K562 (cell line): ENCODE results near the gene SIRPG. TPM values are rescaled to one million over a fixed set of nuclear protein-coding genes. Genes with fewer than 3 reads are reported as not detected.

Experiments
- ATAC-seq: fragments of 200-7000 bp; cut with Tn5 transposase; 3 replicates; pipeline ENCODE4 v1.9.1; 2020; ENCODE audit warnings: moderate library complexity
- BruUV-seq: library from RNA; stranded (reverse); fragments of 400-500 nt; replicated peaks from 2 replicates; lab custom pipeline; 2021; lab: Mats Ljungman, UMichigan
- CTCF ChIA-PET: fragments of 300-600 bp; formaldehyde crosslinking; extraction: SDS; loops from one replicate; lab custom pipeline; 2021; ENCODE audit warnings: low intra/inter-chr PET ratio; lab: Yijun Ruan, JAX
- POLR2A ChIA-PET: fragments of 300-600, 350-650 bp; sonication (Branson Sonifier 250); formaldehyde crosslinking; extraction: SDS; loops from one replicate; lab custom pipeline; 2021; ENCODE audit warnings: antibody characterized with exemption, inconsistent platforms; lab: Yijun Ruan, JAX
- DNase-seq, 4 experiments: peaks; one replicate each; pipeline versions ENCODE4 v3.0.0 to v3.0.0-alpha.2; 2011 to 2018; ENCODE audit warnings: low spot score in 3 of 4, mixed read lengths in 3 of 4; ENCODE audit errors: extremely low read depth in 1 of 4
- FAIRE-seq: peaks from 2 replicates; lab custom pipeline; 2011; peaks lifted over from hg19 to GRCh38; lab: Jason Lieb, UNC
- H2AFZ ChIP-seq: 2 replicates; pipeline ENCODE4 v1.6.0; 2011; ENCODE audit warnings: low read depth, low read length, control low read depth, inconsistent platforms
- H3K27ac ChIP-seq: fragments of 200-600 bp; 3 replicates; pipeline ENCODE4 v1.8.0; 2011; ENCODE audit warnings: low read depth, mild to moderate bottlenecking, control low read depth, inconsistent platforms, low read length, moderate library complexity, mixed read lengths; ENCODE audit errors: extremely low read depth
- H3K27me3 ChIP-seq, 2 experiments: fragments of 300-600 bp in 1 of 2; 2 replicates in 1 of 2; 3 replicates in 1 of 2; pipeline versions ENCODE4 v1.6.0 to v1.8.0; 2011; ENCODE audit warnings: inconsistent platforms in 2 of 2, low read length in 2 of 2, mild to moderate bottlenecking in 1 of 2, mixed read lengths in 1 of 2, moderate library complexity in 1 of 2; ENCODE audit not compliant: control insufficient read depth in 2 of 2, insufficient read depth in 2 of 2
- H3K36me3 ChIP-seq: fragments of 300-600 bp; 3 replicates; pipeline ENCODE4 v1.8.0; 2011; ENCODE audit warnings: mild to moderate bottlenecking, low read length, inconsistent platforms; ENCODE audit not compliant: control insufficient read depth, insufficient read depth
- H3K4me1 ChIP-seq, 2 experiments: fragments of 200-600 bp in 1 of 2; replicated peaks in 1 of 2; 2 replicates in 1 of 2; 3 replicates in 1 of 2; pipeline versions ENCODE4 v1.5.1 to v1.8.0; 2011; ENCODE audit warnings: inconsistent platforms in 2 of 2, low read length in 2 of 2, mild to moderate bottlenecking in 1 of 2, mixed read lengths in 1 of 2, moderate library complexity in 1 of 2; ENCODE audit not compliant: control insufficient read depth in 2 of 2, insufficient read depth in 2 of 2
- H3K4me2 ChIP-seq: 2 replicates; pipeline ENCODE4 v1.6.1; 2011; ENCODE audit warnings: low read length, control low read depth, inconsistent platforms, mixed read lengths; ENCODE audit not compliant: insufficient read depth
- H3K4me3 ChIP-seq: fragments of 200-600 bp; sonication (generic), shearing (Covaris generic); 2 replicates; pipeline ENCODE4 v1.5.1; 2016; ENCODE audit warnings: control low read depth, inconsistent platforms
- H3K79me2 ChIP-seq: fragments of 200-600 bp; 3 replicates; pipeline ENCODE4 v1.8.0; 2011; ENCODE audit warnings: low read length, inconsistent platforms; ENCODE audit not compliant: control insufficient read depth, insufficient read depth
- H3K9ac ChIP-seq, 2 experiments: 2 replicates each; pipeline versions ENCODE4 v1.6.0 to v1.6.1; 2011; ENCODE audit warnings: low read depth in 2 of 2, low read length in 2 of 2, control low read depth in 1 of 2, inconsistent platforms in 1 of 2, mild to moderate bottlenecking in 1 of 2, mixed read lengths in 1 of 2; ENCODE audit not compliant: insufficient read depth in 1 of 2
- H3K9me1 ChIP-seq: one replicate; pipeline ENCODE4 v1.6.0; 2011; ENCODE audit warnings: inconsistent platforms, mild to moderate bottlenecking, low read length, moderate library complexity; ENCODE audit not compliant: control insufficient read depth, insufficient read depth
- H3K9me3 ChIP-seq: replicated peaks from 2 replicates; pipeline ENCODE4 v1.5.1; 2011; ENCODE audit warnings: low read depth, low read length, inconsistent platforms; ENCODE audit not compliant: control insufficient read depth, insufficient read depth
- H4K20me1 ChIP-seq: replicated peaks from 2 replicates; pipeline ENCODE4 v1.6.1; 2011; ENCODE audit warnings: low read length, inconsistent platforms, mixed read lengths; ENCODE audit not compliant: control insufficient read depth, insufficient read depth
- COPS2 ChIP-seq: fragments of 450-650 bp; conservative IDR thresholded peaks from 2 replicates; pipeline ENCODE4 v1.6.1; 2016; ENCODE audit warnings: mild to moderate bottlenecking, moderate library complexity
- HDAC6 ChIP-seq: IDR thresholded peaks from 2 replicates; pipeline ENCODE4 v1.6.1; 2012; ENCODE audit warnings: low read depth, mild to moderate bottlenecking, control low read depth, inconsistent platforms, low read length, moderate library complexity
- HOXB6 ChIP-seq: fragments of 250-450 bp; sonication (Bioruptor Pico); IDR thresholded peaks from 2 replicates; pipeline ENCODE4 v1.5.1; 2022; ENCODE audit warnings: mild to moderate bottlenecking, borderline replicate concordance
- MCM7 ChIP-seq, 2 experiments: fragments of 450-650 bp; IDR thresholded peaks; 2 replicates each; pipeline ENCODE4 v1.6.1; 2016 to 2018
- NEUROD1 ChIP-seq: fragments of 150-350 bp; IDR thresholded peaks from 2 replicates; pipeline ENCODE4 v1.6.1; 2014; ENCODE audit warnings: borderline replicate concordance, low read length, low read depth; ENCODE audit not compliant: partially characterized antibody
- NFE2L1 ChIP-seq: fragments of 450-650 bp; IDR thresholded peaks from 2 replicates; pipeline ENCODE4 v1.6.1; 2016; ENCODE audit warnings: missing genetic modification characterization, low read depth, mild to moderate bottlenecking, missing compliant biosample characterization, moderate library complexity, borderline replicate concordance
- RAD51 ChIP-seq: fragments of 450-650 bp; IDR thresholded peaks from 2 replicates; pipeline ENCODE4 v1.7.1; 2016; ENCODE audit warnings: low read depth, mild to moderate bottlenecking, borderline replicate concordance
- SMAD2 ChIP-seq: fragments of 150-350 bp; IDR thresholded peaks from 2 replicates; pipeline ENCODE4 v1.6.1; 2014; ENCODE audit warnings: low read depth, mild to moderate bottlenecking, low read length
- SMARCE1 ChIP-seq: fragments of 450-650 bp; IDR thresholded peaks from 2 replicates; pipeline ENCODE4 v1.7.1; 2016; ENCODE audit warnings: mild to moderate bottlenecking
- TGIF2 ChIP-seq: sonication (generic); formaldehyde crosslinking; IDR thresholded peaks from 2 replicates; pipeline ENCODE4 v1.8.1; 2022; ENCODE audit warnings: mild to moderate bottlenecking, missing genetic modification reagents, moderate library complexity
- ZC3H4 ChIP-seq: sonication (generic); formaldehyde crosslinking; IDR thresholded peaks from 2 replicates; pipeline ENCODE4 v1.9.0; 2021; ENCODE audit warnings: missing genetic modification reagents, borderline replicate concordance
- ZNF140 ChIP-seq: fragments of 250-450 bp; sonication (Bioruptor Pico); IDR thresholded peaks from 2 replicates; pipeline ENCODE4 v1.8.0; 2021; ENCODE audit warnings: moderate library complexity, mild to moderate bottlenecking, inconsistent platforms
- ZNF143 ChIP-seq: sonication (generic); formaldehyde crosslinking; IDR thresholded peaks from 2 replicates; pipeline ENCODE4 v1.9.0; 2022; ENCODE audit warnings: mild to moderate bottlenecking, missing genetic modification reagents
- ZNF165 ChIP-seq: fragments of 250-450 bp; sonication (Bioruptor Pico); IDR thresholded peaks from 2 replicates; pipeline ENCODE4 v1.4.0; 2020; ENCODE audit warnings: borderline replicate concordance
- ZNF217 ChIP-seq: sonication (generic); formaldehyde crosslinking; IDR thresholded peaks from 2 replicates; pipeline ENCODE4 v1.8.0; 2022; ENCODE audit warnings: mild to moderate bottlenecking, missing genetic modification reagents
- ZNF282 ChIP-seq: sonication (generic); formaldehyde crosslinking; IDR thresholded peaks from 2 replicates; pipeline ENCODE4 v1.8.1; 2023; ENCODE audit warnings: missing genetic modification reagents
- WGBS: fragments of 100-300 bp; shearing (Covaris generic); methylation state at CpG from one replicate; pipeline ENCODE4 v1.1.6; 2016; ENCODE audit warnings: low coverage, mixed read lengths; ENCODE audit not compliant: insufficient coverage; ENCODE audit errors: missing lambda C conversion rate; 5-methylcytosine and 5-hydroxymethylcytosine counted together
- in situ Hi-C: fragments of 300-500 bp; cut with MboI; formaldehyde crosslinking; loops from 4 replicates; pipeline ENCODE4 v1.15.0; 2018; ENCODE audit warnings: inconsistent platforms, mixed read lengths
- intact Hi-C: fragments of 100-400 bp; cut with micrococcal nuclease; formaldehyde crosslinking; loops from 2 replicates; pipeline ENCODE4 v1.14.2; 2022
- polyA plus RNA-seq, 8 experiments: library from polyadenylated mRNA; depleted of rRNA in 4 of 8; stranded (reverse) in 5 of 8; unstranded in 3 of 8; fragments of >200 nt; fragmentation: Nextera tagmentation in 2 of 8; fragmentation: Illumina TruSeq in 1 of 8; extraction: Ambion mirVana in 2 of 8; extraction: Trizol in 1 of 8; gene quantifications; 2 replicates each; pipeline versions ENCODE4 v1.2.1 to v1.2.3, GENCODE V29; 2011 to 2014; ENCODE audit warnings: inconsistent platforms in 1 of 8, missing spikeins in 1 of 8
- total RNA-seq, 7 experiments: library from RNA; depleted of rRNA in 6 of 7; stranded (reverse); fragments of >200 nt in 6 of 7; fragmentation: Illumina TruSeq in 2 of 7; extraction: Trizol in 2 of 7; gene quantifications; 2 replicates each; pipeline versions ENCODE4 v1.2.1 to v1.2.3, GENCODE V29; 2011 to 2021; ENCODE audit warnings: low replicate concordance in 1 of 7

SIRPG gene
- total and polyA plus RNA-seq, 9 of the 15 experiments (the other 6 are each of a cell fraction or from before 2014, with no cell fraction given) = not detected

GRCh38 chr20:1676650-1677049, 19.1 kb upstream of the SIRPG start:
- no peaks in the 10 kb centered on the region for H3K79me2 ChIP-seq
- 2% methylated on average over 5 of the region's 6 CpGs for WGBS
- no peak for FAIRE-seq
- H2AFZ ChIP-seq = no peak overlapping the region
- H3K4me2 ChIP-seq = no peak overlapping the region
- no peaks in the 10 kb centered on the region; a peak in 1 of 5 replicates for H3K27me3 ChIP-seq
- no peaks in the 10 kb centered on the region for H3K9me3 ChIP-seq
- H4K20me1 ChIP-seq = no peaks in the 10 kb centered on the region
- ChIA-PET CTCF (no interaction called here), POLR2A (no interaction called here)
- H3K36me3 ChIP-seq = no peaks in the 10 kb centered on the region
- H3K27ac ChIP-seq = no peak overlapping the region
- no peak overlapping the region for H3K9ac ChIP-seq
- DNase-seq = no peak
- no TSS peak for BruUV-seq
- no peak for TF ChIP-seq ZNF165 (CRISPR knock-in tag)
- TF ChIP-seq ZNF143 (CRISPR knock-in tag) = no peak
- TF ChIP-seq TGIF2 = no peak
- TF ChIP-seq SMAD2 = no peak
- no peak for TF ChIP-seq ZNF282 (CRISPR knock-in tag)
- TF ChIP-seq MCM7 (IDR thresholded peaks at IDR 0.05) = no peak
- no peak for TF ChIP-seq NFE2L1
- TF ChIP-seq NEUROD1 = no peak
- no peak for TF ChIP-seq COPS2
- no peak for TF ChIP-seq ZNF217 (CRISPR knock-in tag)
- no peak for TF ChIP-seq ZNF140 (CRISPR knock-in tag)
- no peak for TF ChIP-seq RAD51
- no peak for TF ChIP-seq SMARCE1
- no peak for TF ChIP-seq ZC3H4 (CRISPR knock-in tag)
- TF ChIP-seq HDAC6 = no peak
- TF ChIP-seq HOXB6 (CRISPR knock-in tag) = no peak
- H3K4me1 ChIP-seq = no peaks in the 10 kb centered on the region
- intact Hi-C loops (no loop called here), in situ Hi-C loops (no loop called here)
- H3K4me3 ChIP-seq = no peak overlapping the region
- H3K9me1 ChIP-seq = no peaks in the 10 kb centered on the region
- no peak for ATAC-seq
